HepG2 (cell line): Measurements from ENCODE around the gene HSCB. TPM values are rescaled to one million over a fixed set of nuclear protein-coding genes. Genes with fewer than 3 reads are reported as not detected.

ENCODE experiments used
- AHDC1 ChIP-seq: sonication (generic); formaldehyde crosslinking; IDR thresholded peaks from 2 replicates; pipeline ENCODE4 v1.5.1; 2020; ENCODE audit warnings: mild to moderate bottlenecking, missing genetic modification reagents, borderline replicate concordance
- ARID4A ChIP-seq: sonication (generic); formaldehyde crosslinking; IDR thresholded peaks from 2 replicates; pipeline ENCODE4 v1.5.0; 2020; ENCODE audit warnings: mild to moderate bottlenecking, missing genetic modification reagents, borderline replicate concordance
- CCDC6 ChIP-seq: sonication (generic); formaldehyde crosslinking; IDR thresholded peaks from 2 replicates; pipeline ENCODE4 v1.8.1; 2022; ENCODE audit warnings: mild to moderate bottlenecking, missing genetic modification reagents, moderate library complexity
- CREB3 ChIP-seq: sonication (generic); formaldehyde crosslinking; IDR thresholded peaks from 2 replicates; pipeline ENCODE4 v1.5.0; 2020; ENCODE audit warnings: missing genetic modification reagents
- HMGXB3 ChIP-seq: sonication (generic); formaldehyde crosslinking; IDR thresholded peaks from 2 replicates; pipeline ENCODE4 v1.4.0; 2020; ENCODE audit warnings: missing genetic modification reagents, borderline replicate concordance
- NFKB2 ChIP-seq: sonication (generic); formaldehyde crosslinking; IDR thresholded peaks from 2 replicates; pipeline ENCODE4 v1.4.0; 2020; ENCODE audit warnings: missing genetic modification reagents, borderline replicate concordance
- TBX3 ChIP-seq: fragments of 450-650 bp; IDR thresholded peaks from 2 replicates; pipeline ENCODE4 v1.6.1; 2017; ENCODE audit warnings: antibody characterized with exemption, mild to moderate bottlenecking, inconsistent platforms, borderline replicate concordance
- ZNF275 ChIP-seq: sonication (generic); formaldehyde crosslinking; IDR thresholded peaks from 2 replicates; pipeline ENCODE4 v1.8.0; 2022; ENCODE audit warnings: missing genetic modification reagents, mild to moderate bottlenecking, inconsistent platforms, borderline replicate concordance
- ZNF784 ChIP-seq: sonication (generic); formaldehyde crosslinking; IDR thresholded peaks from 2 replicates; pipeline ENCODE4 v1.5.1; 2020; ENCODE audit warnings: missing genetic modification reagents, mild to moderate bottlenecking, borderline replicate concordance
- polyA plus RNA-seq, 8 experiments: library from polyadenylated mRNA; depleted of rRNA in 3 of 8; stranded (reverse) in 7 of 8; unstranded in 1 of 8; fragments of >200 nt; fragmentation: Illumina TruSeq in 4 of 8; extraction: Trizol in 4 of 8; gene quantifications; 2 replicates each; pipeline versions ENCODE4 v1.2.1 to v1.2.3, GENCODE V29; 2011 to 2016; ENCODE audit warnings: low read depth in 4 of 8, missing spikeins in 1 of 8, mixed read lengths in 1 of 8; ENCODE audit not compliant: insufficient read depth in 1 of 8
- total RNA-seq, 5 experiments: library from RNA; depleted of rRNA; stranded (reverse); fragments of >200 nt; fragmentation: Illumina TruSeq; extraction: Trizol; gene quantifications; 2 replicates each; pipeline ENCODE4 v1.2.3, GENCODE V29; 2016; ENCODE audit warnings: low read depth in 1 of 5

The HSCB gene
- total and polyA plus RNA-seq, 2 of the 13 experiments (the other 11 are each of a cell fraction or from before 2014, with no cell fraction given), result 15.4 to 20.9 TPM

GRCh38 chr22:28799606-28800307 is 57.9 kb downstream of the HSCB start (continued):
- TF ChIP-seq AHDC1 (CRISPR knock-in tag) (no peak), ZNF275 (CRISPR knock-in tag) (no peak), CREB3 (no peak), NFKB2 (CRISPR knock-in tag) (no peak), ARID4A (CRISPR knock-in tag) (no peak), CCDC6 (no peak), HMGXB3 (CRISPR knock-in tag) (no peak; the same call in 1 of the 2 replicates), ZNF784 (CRISPR knock-in tag) (no peak), TBX3 (no peak)
